Measurements from ENCODE around the gene HS3ST3B1.
A peak's percentile ranks its signal among the peaks of the same experiment; 100 is the strongest.

Gene HS3ST3B1

DNA sequence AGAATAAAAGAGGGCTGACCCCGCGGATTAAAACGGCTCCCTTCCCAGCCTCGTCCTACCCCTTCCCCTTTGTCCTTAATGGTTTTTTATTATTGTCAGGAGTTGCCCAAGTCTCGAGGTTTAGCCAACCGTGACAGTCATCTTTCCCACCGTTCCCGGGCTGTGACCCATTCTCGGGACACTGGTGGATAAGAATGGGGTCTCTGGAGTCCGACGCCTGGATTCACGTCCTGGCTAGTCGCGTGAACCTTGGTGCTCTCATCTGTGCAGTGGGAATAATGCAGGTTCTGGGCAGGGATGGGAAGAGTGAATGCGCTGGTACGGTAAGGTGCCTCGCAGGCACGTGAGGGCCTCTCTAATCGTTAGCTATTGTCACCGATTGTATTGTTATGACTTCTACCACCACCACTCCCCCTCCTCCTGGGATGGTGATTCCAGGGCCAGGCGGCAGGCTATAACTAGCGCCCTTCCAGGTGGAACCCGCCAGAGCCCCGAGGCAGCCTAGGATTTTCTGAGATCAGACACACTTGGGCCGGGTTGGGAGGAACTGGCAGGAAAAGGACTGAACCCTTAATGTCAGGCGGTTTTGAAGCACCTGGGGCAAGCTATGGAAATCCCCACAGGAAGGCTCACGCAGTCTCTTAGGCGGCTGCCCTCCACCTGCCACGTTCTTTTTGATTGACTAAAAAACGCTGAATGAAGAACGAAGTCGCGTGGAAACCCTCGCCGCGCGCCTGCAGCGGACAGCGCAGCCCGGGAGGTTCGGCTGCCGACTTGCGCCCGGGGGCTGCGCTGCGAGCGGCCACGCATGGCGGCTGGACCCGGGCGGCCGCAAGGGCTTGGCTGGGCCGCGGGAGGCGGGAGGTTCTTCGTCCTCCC is 2.7 kb downstream of the HS3ST3B1 start:
- peak; percentile 40 to 43 for DNase-seq

DNA sequence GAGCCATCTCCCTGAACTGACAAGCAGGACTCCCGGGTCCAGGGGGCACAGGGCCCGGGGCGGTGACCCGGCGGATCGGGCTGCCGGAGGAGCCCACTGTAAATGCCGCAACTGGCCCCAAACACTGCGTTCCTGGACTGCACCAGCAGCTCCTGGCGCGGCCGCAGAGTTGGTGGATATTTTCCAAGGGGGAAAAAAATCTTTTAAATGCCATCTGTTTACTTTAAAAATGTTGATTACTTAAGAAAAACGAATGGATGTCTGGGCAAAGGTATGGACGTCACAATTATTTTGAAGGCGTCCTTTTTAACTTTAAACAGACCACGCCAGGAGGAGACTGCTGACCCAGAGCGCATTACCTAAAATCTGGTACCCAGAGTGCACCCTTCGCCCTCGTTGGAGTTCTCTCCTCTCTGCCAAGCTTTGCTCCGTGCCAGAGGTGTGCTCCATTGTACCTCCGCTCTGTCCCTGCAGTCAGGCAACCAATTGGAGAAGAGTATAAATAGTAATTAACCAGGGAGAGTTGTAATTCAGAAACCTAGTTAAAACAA is 3.4 kb downstream of the HS3ST3B1 start:
- no peak for DNase-seq

DNA sequence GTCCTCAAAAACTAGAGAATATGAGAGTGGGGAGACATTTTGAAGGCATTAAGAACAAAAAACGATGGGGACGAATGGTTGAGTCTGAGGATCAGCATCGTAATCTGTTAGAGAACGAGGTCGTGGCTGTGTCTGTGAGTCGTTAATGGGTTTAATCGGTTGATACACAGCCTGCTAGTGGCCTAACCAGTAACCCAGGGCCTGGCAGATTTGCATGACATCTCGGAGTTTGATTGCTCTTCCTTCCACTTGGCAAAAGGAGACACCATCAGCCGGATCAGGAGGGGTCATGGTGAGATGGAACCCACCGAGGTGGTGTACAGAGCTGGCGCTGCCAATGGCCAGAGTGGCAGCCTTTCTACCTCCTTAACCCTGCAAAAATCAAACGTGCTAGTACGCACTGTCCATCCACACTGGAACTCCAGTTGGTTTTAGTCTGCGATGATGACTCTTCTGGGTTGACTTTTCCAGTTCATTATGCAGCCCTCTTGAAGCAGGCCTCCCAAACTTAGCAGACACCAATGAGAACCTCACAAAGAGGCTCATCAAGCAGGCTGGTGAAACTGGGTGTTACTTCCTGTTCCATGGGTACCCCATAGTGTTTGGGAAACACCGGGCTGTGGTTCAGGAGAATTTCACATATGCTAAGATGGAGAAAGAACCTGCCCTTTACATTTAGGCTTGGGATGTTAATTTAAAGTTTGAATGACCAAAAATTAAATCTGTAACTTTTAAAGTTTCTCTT is 4.1 kb downstream of the HS3ST3B1 start:
- DNase-seq, result no peak

DNA sequence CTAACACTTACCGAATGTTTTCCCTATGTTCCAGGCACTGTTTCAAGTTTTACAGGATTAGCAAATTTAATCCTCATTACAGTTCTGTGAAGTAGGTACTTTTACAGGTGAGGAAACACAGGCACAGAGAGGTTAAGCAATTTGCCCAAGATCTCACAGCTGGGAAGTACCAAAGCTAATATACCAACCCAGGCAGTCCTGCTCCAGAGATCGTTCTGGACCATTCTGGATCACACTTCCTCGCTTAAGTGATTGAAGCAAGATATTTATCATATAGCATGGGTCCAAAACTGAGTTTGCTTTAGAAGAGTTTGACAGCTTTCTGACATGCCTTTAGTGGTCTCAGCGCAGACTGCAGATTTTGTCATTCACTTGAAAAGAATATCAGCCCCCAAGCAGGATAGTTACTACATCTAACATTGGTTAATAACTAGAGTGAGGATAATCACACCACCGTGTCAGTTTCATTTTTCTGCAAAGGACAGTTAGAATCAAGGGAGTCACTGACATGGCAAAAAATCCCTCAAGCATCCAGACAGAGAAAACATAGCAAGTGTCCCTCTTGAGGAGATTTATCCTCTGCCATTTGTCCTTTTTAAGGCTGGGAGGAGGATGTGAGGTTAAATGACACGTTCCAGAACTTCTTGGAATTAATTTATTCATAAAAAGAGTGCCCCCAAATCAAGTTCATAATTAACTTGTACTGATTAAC is 5.1 kb downstream of the HS3ST3B1 start:
- DNase-seq, result no peak

DNA sequence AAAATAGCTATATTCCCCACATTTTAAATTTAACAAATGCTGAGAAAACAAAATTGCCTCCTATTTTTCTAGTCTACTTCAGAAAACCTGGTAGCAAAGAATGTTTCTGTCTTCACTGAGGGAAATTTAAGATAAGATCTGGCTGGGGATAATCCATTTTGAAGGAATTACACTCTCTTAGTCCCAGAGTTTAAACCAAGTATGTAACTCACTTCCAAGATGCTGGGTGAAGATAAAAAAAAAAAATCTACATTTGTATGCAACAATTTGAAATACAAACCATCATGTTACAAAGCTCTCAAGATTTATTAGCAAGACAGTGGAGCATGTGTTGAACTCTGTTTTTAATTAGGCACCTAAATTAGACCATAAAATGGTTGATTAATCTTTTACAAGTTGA is 5.7 kb downstream of the HS3ST3B1 start:
- no peak for DNase-seq

DNA sequence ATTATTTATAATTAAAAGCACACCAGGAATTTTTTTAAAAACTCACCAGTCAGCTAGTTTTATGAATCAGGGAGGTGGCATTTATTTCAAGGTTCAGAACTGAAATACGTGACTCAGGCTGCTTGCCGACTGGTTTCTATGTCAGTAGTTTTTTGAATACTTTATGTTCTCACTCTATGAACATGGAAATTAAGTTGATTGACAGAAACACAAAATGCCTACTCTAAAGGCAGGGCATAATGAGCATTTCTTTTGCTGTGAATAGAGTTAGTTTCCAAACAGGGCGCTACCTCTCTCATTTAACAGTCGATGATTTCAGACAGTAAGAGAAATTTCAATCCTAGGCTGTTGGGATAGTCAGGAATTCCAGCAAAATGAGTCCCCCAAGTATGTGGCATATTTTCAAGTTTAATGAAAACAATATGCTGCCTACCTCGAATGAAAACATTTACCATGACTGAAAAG is 6.7 kb downstream of the HS3ST3B1 start:
- DNase-seq, result no peak

DNA sequence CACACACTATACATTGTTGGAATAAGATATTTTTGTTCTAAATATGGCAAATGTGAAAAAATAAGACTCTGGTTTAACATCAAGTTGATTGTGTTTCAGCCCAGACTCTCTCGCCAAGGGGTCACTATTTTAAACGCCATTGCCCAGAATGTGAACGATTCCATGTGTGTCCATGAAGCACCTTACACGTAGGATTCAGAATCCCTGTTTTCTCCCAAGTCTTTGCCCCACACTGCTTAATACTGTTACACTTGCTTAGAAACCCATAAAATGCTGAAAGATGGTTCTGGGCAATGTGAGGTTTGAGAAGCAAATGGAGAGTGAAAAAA is 7.7 kb downstream of the HS3ST3B1 start:
- no peak for DNase-seq

DNA sequence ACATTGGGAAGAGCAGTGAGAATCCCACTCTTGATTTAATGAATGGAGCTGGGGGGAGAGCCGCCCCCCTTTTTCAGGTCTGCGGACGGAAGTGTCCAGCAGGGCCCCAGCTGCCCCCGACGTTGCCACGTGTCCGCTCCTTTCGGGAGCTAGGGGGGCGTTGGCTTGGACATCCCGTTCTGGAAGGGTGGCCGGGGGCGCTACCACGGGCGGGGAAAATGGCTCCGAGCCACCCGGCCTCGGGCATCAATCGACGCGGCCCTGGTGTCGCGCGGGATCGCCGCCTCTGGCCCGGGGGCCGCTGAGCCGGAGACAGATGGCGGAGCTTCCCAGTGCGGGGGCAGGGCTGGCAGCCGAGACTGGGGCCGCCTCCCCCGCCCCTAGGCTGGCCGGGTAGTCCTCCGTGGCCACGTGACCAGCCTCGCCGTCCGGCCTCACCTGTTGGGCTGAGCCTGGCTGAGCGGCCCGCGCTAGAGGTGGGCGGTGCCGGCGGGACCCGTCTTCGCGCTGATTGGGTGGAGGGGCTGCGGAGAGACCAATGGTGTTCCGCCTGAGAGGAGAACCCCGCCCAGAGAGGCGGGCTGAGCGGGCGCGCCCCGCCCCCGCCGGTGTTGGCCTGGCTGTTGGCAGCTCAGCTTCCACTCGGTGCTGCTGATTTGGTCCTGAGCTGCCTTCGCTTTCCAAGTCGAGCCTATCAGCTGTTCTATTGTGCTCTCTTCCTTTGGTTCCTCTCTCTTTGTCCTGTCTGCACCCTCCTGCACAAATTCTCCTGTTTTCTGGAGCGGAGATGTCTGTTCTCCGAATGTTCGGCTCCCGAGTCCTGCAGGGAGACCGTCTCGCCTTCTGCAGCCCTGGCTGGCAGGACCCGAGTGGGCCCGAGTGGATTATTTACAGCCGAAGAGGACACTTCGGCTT is 8.3 kb downstream of the HS3ST3B1 start:
- DNase-seq, result peak; percentile 91 to 93

DNA sequence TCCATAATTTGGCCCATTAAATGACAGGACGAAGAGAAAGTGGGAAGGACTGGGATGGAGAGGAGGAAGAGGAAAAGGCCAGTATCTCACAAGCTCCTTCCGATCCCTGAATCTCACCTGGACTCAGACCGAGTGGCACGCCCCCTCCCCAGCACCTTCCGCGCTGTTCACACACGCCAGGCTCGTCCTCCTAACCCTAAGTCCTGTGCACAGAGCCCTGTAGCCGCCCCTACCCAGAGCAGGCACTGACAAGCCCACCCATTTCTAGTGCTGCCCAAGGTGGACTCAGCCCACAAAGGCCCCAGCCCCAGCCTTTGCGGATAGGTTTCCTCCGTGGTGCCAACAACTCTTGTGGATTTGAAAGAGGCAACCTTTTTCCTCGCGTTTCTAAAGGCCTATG is 9.2 kb downstream of the HS3ST3B1 start:
- DNase-seq, result no peak

DNA sequence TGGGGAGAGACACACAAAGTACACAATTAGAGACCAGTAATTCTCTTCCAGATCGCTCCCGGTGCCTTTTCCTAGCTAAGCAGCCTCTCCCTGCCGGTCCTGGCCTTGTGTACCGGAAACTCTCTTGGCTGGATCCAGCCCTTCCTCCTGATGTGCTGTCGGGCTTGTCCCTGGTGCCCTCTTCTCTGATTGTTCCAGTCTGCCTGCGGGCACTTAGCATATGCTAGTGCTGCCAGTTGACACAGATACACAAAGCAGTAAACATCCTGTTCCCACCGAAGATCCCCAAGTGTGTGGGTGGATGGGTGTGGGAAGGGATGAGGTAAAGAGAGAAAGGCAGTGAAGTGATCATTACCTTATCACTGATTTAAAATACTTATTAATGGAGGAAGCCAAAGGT is 9.7 kb downstream of the HS3ST3B1 start:
- DNase-seq, result no peak

DNA sequence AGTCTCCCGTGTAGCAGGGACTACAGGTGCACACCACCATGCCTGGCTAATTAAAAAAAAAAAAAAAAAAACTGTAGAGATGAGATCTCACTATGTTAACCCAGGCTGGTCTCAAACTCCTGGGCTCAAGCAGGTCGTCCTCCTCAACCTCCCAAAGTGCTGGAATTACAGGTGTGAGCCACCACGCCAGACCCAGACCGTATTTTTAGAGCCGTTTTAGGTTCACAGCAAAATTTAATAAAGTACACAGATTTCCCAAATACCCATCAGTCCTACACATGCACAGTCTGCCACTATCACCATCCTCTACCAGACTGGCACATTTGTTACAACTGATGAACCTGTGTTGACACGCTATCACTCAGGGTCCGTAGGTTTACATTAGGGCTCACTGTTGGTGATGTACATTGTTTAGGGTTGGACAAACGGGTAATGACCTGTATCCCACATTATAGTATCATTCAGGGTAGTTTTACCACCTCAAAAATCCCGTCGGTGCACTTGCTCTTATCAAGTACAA is 10.4 kb downstream of the HS3ST3B1 start:
- DNase-seq, result no peak

DNA sequence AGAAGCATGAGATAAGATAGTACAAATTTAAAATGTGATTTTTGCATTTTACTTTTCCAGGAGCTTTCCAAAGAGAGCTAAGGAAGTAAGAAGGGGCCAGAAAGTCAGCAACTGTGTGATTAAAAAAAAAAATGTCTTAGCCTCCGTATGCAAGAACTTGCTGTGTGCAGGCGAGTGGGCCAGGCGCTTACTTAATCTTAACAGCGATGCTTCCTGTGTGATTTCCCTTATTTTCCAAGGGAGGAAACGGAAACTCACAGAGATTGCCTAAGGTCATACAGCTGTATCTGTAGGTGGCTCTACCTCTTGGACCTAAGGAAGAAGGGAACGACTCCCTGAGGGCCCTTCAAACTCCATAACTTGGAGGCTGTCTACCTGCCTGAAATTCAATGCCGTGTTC is 11.1 kb downstream of the HS3ST3B1 start:
- no peak for DNase-seq

DNA sequence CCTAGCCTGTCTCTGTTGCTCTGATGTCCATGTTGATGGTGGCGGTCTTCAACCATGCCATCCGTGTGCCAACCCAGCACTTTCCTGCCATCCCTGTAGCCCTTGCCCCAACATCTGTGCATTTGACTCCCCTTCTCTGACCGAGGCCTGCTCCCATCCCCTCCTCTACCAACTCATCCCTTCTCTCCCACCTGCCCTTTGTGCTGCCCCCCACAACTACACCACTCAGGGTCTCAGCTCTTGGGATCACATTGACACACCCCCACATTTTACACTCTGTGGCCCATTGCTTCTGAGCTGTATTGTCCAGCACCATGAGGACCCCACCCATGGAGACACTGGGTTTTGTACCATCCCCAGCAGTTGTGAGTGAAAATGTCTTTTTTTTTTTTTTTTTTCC is 11.6 kb downstream of the HS3ST3B1 start:
- no peak for DNase-seq

DNA sequence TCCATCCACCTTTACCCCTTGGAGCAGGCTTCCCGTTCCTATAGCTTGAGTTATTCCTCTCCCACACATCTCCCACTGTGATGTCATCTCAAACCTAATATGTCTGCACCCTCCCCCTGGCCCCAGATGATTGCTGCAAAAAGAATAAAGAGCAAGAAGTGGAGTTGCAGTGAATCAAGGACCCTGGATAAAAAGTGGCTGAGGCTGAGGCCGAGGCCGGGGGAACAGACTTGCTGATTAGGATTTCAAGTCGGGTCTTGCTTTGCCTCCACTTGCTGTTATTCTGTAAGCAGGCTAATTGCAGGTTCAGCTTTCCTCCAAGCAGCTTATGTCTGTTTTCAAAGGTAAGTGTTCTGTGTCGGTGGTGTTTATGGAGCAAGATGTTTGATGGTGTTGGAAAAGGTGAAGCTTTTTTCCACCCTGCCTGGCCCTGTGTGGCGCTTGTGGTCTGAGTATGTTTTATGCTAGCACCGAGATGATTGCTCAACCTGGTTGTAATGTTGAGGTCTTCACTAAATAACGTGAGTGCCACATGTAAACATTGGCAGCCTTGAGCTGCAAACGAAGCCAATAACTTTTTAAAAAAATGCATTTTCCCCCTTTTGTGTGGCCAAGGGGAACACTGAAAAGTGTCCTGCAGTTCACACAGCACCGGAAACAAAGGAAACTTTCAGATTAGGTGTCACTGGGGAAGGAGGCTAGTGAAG is 15.4 kb downstream of the HS3ST3B1 start:
- DNase-seq, result no peak

DNA sequence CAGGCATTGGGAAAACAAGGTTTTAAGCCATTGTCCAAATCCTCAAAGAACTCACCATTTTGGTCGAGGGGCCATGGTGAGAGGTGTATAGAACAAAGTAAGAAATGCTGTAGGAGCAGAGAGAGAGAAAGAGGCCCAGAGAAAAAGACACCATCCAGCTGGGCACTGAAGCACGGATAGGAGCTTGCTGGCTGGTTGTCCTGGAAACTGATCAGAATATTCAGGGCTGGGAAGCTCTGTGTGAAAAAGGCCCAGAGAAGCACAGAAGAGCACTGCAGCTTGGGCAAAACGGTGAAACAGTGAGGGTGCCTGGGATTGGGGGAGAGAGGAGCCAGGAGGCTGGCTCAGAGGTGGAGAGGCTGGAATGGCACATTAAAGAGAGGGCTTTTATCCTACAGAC is 16.5 kb downstream of the HS3ST3B1 start:
- DNase-seq, result no peak

DNA sequence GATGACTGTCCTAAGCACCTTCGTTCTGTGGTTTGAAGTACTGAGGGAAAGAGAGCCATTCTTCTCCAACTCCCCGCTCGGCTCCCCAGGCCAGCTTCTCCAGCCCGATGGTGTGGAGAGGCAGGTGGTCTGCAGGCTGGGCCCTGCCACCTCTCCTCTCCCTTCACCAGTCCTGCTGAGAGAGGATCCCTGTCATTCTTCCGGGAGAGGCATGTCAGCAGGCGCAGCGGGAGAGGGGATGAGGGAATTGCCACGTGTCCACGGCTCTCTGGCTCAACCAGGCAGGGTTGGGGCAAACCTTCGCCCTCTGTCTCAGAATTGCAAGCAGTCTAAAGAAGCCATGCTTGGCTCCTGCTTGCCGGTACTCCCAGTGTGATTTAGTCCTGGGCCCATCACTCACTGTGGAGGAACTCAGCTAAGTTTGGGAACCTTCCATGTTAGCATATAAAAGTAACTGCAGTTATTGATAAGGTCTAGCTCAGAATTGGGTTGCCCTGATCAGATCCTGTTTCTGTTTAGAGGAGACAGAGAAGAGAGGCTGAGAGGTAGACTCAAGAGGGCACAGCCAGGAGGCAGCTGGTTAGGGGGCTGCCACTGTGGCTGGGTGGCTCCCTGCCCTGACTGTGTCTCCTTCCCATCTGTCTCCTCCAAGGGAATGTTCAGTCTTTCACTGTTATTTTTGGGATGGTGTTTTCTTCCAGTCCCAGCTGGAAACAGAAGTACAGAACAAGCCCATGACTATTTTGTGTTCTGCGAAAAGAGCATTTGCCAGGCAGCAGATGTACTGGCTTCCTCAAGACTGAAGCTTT is 17.4 kb downstream of the HS3ST3B1 start:
- no peak for DNase-seq

DNA sequence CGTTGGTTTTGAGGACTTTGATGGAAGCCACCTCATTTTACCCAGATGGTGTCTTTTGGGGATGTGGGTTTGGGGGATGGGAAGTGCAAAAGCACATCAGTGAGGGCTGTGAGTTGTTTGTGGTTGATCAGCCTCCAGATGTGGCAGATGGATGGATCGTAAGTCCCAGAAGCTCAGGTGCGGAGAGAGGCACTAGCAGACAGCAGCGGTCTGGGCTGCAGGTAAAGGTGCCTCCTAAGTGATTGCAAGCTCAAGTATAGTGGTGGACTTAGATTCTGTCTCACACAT is 18.0 kb downstream of the HS3ST3B1 start:
- no peak for DNase-seq

DNA sequence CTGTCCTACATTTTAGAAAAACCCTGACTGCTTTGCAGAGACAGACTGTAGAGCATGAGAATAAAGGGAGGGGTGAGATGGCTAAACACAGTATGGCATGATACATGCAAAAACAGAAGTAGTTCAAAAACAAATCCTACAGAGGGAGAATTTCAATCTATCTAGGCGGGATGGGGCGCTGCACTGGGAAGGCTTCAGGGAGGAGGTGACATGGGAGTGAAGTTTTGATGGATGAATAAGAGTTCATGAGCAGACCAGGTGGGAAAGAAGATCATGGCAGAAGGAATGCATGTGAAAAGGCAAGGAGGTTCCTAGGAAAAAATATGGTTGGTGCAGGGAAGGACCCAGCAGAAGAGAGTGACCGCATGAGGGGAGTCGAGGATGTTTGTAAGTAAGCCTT is 19.2 kb downstream of the HS3ST3B1 start:
- DNase-seq, result no peak

DNA sequence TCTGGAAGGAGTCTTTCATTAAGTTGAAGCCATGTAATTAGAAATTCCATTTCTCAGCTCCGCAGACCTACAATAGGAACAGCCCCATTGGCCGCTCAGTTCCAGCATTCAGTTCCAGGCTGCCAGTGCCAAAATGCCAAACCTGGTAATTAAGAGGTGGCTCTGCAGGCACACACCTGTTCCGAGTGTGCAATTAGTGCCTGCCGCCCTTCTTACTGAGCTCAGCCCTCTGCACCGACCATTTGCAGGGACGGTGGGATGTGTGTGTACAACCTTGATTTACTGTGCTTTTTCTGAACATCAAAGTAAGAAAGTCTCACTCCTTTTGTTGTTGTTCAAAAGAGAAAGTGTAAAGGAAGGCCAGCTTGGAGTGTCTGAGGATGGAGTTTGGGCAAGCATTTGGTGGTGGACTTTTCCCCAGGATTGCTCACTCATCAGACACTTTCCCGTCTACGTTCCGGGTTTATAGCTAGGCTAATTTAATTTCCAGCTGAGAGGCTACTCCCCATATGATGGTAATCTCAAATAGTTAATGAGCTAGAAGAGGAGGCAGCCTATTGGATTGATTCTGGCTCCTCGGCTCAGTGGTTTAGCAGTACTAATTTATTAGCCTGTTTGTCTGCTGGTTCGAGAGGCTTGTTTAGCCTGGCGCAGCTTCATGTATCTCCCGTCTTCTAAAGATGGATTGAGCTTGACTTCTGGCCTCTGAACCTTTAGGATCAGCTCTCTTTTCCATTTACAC is 20.0 kb downstream of the HS3ST3B1 start:
- no peak for DNase-seq

DNA sequence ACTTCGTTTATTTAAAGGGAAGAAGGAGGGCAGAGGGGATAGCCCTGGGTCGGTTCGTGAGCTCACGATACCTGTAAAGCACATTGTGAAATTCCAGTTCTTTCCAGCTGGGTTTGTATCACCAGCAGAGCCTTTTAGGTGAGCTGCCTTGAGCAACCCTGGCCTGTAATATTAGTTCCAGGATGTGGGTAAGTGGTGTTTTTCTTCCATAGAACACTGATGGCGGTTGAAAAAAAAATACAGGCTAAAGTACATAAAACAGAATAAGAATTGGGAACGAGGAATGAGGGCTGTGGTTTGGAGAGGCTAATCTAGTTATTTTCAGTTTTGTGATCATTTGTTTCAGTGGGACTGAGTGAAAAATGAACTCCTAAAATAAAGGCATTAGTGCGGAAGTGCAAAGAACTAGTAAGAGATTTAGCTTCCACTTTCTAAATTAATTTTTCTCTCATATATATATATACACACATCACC is 20.6 kb downstream of the HS3ST3B1 start:
- DNase-seq, result no peak

All from stimulated activated CD4-positive, alpha-beta T cell treated with anti-CD3 and anti-CD28 coated beads, Interleukin-2, amount 100 ng/mL, for 24 hours (primary cell).